Subcutaneous adipose tissue (tissue), 4 donors: Measurements from ENCODE around the gene PNN. TPM values are rescaled to one million over a fixed set of nuclear protein-coding genes. Genes with fewer than 3 reads are reported as not detected.

Experiments used
- total RNA-seq, 4 donors: library from RNA; depleted of rRNA; stranded (reverse); fragments of >200 nt; gene quantifications; one replicate each; pipeline ENCODE4 v1.1.0, GENCODE V29; 2016
- TF ChIP-seq, protein P1 (sequence below): fragments of 450-650 bp; IDR thresholded peaks from one replicate; pipeline ENCODE4 v1.5.1; 2016; ENCODE audit warnings: low read depth, mild to moderate bottlenecking, control low read depth, antibody characterized with exemption, moderate library complexity

The PNN gene
- total RNA-seq, 4 donors from 2014 or later = 24.7 to 39.2 (median 29.0) TPM

DNA sequence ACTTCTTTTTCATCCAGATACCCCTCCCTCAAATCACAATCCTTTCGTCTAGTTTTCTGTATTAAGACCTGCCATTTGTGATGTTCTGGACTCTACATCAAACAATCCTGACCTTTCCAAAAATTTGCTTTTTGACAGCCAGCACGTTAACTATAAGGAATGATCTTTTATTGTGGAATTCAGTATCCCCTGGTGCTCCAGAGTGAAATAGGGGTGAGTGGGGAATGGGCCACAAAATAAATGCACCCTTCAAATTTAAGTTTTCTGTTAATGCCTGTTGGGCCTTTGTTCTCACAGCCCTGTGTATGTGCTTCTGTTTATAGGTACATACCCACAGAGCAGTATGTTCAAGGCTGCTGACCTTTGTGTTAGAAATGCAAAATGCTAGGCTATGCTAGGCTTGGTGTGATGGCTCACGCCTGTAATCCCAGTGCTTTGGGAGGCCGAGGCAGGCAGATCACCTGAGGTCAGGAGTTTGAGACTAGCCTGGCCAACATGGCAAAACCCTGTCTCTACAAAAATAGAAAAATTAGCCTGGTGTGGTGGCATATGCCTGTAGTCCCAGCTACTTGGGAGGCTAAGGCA, 12.0 kb downstream of the PNN start:
- TF ChIP-seq, protein P1, sequence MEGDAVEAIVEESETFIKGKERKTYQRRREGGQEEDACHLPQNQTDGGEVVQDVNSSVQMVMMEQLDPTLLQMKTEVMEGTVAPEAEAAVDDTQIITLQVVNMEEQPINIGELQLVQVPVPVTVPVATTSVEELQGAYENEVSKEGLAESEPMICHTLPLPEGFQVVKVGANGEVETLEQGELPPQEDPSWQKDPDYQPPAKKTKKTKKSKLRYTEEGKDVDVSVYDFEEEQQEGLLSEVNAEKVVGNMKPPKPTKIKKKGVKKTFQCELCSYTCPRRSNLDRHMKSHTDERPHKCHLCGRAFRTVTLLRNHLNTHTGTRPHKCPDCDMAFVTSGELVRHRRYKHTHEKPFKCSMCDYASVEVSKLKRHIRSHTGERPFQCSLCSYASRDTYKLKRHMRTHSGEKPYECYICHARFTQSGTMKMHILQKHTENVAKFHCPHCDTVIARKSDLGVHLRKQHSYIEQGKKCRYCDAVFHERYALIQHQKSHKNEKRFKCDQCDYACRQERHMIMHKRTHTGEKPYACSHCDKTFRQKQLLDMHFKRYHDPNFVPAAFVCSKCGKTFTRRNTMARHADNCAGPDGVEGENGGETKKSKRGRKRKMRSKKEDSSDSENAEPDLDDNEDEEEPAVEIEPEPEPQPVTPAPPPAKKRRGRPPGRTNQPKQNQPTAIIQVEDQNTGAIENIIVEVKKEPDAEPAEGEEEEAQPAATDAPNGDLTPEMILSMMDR = no peak

DNA sequence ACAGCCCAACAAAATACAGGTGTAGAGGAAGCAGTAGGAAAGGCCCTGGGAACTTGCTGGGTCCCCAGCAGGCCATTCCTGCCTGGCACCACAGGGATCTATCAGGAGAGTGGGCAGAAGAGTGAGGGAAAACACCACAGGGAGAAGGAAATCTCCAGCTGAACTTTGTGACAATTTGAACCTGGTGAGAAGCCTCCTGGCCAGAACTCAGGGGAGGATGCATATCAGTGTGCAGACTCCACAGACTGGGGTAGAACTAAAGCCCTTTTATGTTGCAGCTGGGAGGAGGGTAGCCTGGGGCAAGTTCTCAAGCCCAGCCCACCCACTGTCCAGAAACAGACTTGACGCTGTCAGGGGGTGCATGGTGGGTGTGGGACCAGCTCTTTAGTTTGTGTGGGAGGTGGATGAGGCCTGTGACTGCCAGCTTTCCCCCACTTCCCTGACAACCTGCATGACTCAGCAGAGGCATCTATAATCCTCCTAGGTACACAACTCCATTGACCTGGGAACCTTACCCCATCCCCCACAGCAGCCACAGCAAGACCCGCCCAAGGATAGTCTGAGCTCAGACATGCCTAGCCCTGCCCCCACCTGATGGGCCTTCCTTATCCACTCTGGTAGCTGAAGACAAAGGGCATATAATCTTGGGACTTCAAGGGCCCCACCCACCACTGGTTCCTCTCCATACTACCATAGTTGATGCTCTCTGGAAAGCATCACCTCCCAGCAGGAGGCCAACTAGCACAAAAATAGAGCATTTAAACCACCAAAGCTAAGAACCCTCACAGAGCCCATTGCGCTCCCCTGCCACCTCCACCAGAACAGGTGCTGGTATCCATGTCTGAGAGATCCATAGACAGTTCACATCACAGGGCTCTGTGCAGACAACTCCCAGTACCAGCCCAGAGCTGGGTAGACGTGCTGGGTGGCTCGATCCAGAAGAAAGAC, 28.9 kb downstream of the PNN start:
- TF ChIP-seq, protein P1 = no peak

DNA sequence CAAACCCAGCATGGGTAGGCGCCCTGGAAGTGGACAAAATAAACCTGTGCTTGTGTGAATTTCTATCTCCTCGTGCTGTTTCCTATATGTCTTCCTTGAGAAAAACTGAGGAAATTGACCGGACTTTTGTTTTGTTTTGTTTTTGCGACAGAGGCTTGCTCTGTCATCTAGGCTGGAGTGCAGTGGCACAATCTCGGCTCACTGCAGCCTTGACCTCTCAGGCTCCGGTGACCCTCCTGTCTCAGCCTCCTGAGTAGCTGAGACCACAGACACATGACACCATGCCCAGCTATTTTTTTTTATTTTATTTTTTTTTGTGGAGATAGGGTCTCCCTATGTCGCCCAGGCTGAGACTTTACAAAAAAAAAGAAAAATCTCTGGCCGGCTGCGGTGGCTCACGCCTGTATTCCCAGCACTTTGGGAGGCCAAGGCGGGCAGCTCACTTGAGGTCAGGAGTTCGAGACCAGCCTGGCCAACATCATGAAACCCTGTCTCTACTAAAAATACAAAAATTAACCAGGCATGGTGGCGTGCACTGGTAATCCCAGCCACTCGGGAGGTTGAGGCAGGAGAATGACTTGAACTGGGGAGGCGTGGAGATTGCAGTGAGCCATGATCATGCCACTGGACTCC, 36.2 kb downstream of the PNN start:
- TF ChIP-seq, protein P1 = no peak

DNA sequence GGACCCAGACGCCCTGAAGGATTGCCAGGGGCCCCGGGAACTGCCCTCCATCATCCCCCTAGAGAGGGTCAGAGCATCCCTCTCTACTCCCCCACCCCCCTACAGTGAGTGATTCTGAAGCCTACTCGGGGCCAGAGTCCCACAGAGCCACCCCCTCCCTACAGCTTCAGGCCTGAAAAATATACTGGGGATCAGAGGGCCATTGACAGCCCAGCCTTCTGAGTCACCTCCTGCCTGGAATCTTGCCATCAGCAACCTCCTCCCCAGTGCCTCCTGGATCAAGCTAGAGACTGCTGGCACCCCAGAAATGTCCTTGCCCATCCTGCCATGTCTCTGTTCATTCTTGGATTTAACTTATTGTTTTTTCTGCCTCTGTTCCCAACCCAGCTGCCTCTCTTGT, 37.0 kb downstream of the PNN start:
- TF ChIP-seq, protein P1 = no peak

DNA sequence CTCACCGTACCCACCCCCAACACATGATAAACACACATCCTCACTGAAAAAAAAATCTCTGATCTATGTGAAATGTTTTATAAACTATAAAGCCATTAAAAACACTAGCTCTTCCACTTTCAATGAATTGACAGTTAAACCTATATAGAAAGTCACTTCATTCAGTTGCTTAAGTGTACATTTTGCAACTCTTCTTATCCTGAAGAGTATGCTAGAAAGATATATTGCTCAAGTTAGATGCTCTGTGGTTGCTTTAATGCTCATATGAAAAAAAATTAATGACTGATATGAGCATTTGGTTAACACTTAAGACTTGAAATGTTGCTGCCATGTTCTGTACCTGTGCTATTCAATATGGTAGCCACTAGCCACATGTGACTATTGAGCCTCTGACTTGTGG, 37.6 kb downstream of the PNN start:
- TF ChIP-seq, protein P1 = no peak

DNA sequence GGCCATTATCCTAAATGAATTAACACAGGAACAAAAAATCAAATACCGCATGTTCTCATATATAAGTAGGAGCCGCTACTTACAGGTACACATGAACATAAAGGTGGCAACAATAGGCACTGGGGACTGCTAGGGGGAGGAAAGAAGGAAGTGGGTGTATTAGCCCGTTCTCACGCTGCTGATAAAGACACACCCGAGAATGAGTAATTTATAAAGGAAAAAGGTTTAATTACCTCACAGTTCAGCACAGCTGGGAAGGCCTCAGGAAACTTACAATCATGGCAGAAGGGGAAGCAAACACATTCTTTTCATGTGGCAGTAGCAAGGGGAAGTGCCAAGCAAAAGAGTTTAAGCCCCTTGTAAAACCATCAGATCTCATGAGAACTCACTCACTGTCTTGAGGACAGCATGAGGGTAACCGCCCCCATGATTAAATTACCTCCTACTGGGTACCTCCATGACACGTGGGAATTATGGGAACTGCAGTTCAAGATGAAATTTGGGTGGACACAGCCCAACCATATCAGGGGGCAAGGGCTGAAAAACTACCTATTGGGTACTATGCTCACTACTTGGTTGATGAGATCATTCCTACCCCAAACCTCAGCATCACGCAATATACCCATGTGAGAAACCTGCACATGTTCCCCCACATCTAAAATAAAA, 42.3 kb downstream of the PNN start:
- TF ChIP-seq, protein P1 = no peak
